ENCODE results near the gene KCTD14.
"Not testable (repeated sequence)": the region's sequence is repeated elsewhere in the genome, so short reads cannot be mapped to it uniquely, and the experiment has no call there.

The KCTD14 gene

GRCh38 chr11:78021611-78022010 lies 1.5 kb downstream of the KCTD14 start:
- no peak for DNase-seq (ENCODE audit: low spot score)

- DNase-seq (ENCODE audit: low spot score): no peak
Observed at GRCh38 chr11:78020246-78020645, 2.8 kb downstream of the KCTD14 start.

- no peak for DNase-seq (ENCODE audit: low spot score)
Observed at GRCh38 chr11:78019808-78020207, 3.3 kb downstream of the KCTD14 start.

- DNase-seq (ENCODE audit: low spot score): no peak
Observed at GRCh38 chr11:78015878-78016277, 7.2 kb downstream of the KCTD14 start.

- DNase-seq (ENCODE audit: low spot score): not testable (repeated sequence)
Observed at GRCh38 chr11:78014937-78015520, 8.0 kb downstream of the KCTD14 start.

GRCh38 chr11:78011301-78011700 lies 11.8 kb downstream of the KCTD14 start:
- DNase-seq (ENCODE audit: low spot score): no peak

GRCh38 chr11:78010755-78011154 lies 12.3 kb downstream of the KCTD14 start:
- no peak for DNase-seq (ENCODE audit: low spot score)

- no peak for DNase-seq (ENCODE audit: low spot score)
Observed at GRCh38 chr11:78010304-78010703, 12.8 kb downstream of the KCTD14 start.

GRCh38 chr11:78009062-78009461 lies 14.0 kb downstream of the KCTD14 start:
- no peak for DNase-seq (ENCODE audit: low spot score)

- peak; percentile 66 for DNase-seq (ENCODE audit: low spot score)
Observed at GRCh38 chr11:78000193-78000592, 22.9 kb downstream of the KCTD14 start.

- DNase-seq (ENCODE audit: low spot score): no peak
Observed at GRCh38 chr11:77999446-78000030, 23.5 kb downstream of the KCTD14 start.

GRCh38 chr11:77994434-77995362 lies 28.4 kb downstream of the KCTD14 start, which contains the start of gene INTS4:
Gene INTS4, minus strand, starts transcription at chr11:77994668. Its CDS starts 25 bp downstream, at chr11:77994643.
- peak; percentile 98 for DNase-seq (ENCODE audit: low spot score)

GRCh38 chr11:77993902-77994301 lies 29.2 kb downstream of the KCTD14 start:
- no peak for DNase-seq (ENCODE audit: low spot score)

GRCh38 chr11:77990981-77991380 lies 32.1 kb downstream of the KCTD14 start:
- DNase-seq (ENCODE audit: low spot score): no peak

GRCh38 chr11:77986456-77986855 lies 36.6 kb downstream of the KCTD14 start:
- not testable (repeated sequence) for DNase-seq (ENCODE audit: low spot score)

GRCh38 chr11:77981346-77981947 lies 41.6 kb downstream of the KCTD14 start:
- DNase-seq (ENCODE audit: low spot score): no peak

GRCh38 chr11:77968337-77968736 lies 54.7 kb downstream of the KCTD14 start:
- DNase-seq (ENCODE audit: low spot score): no peak

- DNase-seq (ENCODE audit: low spot score): no peak
Observed at GRCh38 chr11:77967753-77968152, 55.3 kb downstream of the KCTD14 start.

GRCh38 chr11:77967121-77967520 lies 56.0 kb downstream of the KCTD14 start:
- DNase-seq (ENCODE audit: low spot score): no peak

GRCh38 chr11:77966338-77966737 lies 56.7 kb downstream of the KCTD14 start:
- no peak for DNase-seq (ENCODE audit: low spot score)
